ENCODE results near the gene MPDU1.
"Not testable (repeated sequence)": the region's sequence is repeated elsewhere in the genome, so short reads cannot be mapped to it uniquely, and the experiment has no call there.

The MPDU1 gene

GRCh38 chr17:7582396-7583252 is 1.0 kb upstream of the MPDU1 start:
- no peak for DNase-seq

GRCh38 chr17:7586673-7587419 is 3.2 kb downstream of the MPDU1 start:
- DNase-seq, result peak; percentile 43

GRCh38 chr17:7587420-7588151 is 3.9 kb downstream of the MPDU1 start:
- DNase-seq, result peak; percentile 96

GRCh38 chr17:7588553-7589203 is 5.0 kb downstream of the MPDU1 start:
- DNase-seq, result no peak

- DNase-seq, result peak; percentile 89
Observed at GRCh38 chr17:7589204-7589868, 5.7 kb downstream of the MPDU1 start.

- DNase-seq, result peak; percentile 90
Observed at GRCh38 chr17:7589891-7590691, 6.4 kb downstream of the MPDU1 start, which contains the start of gene SOX15. Gene SOX15, minus strand, starts transcription at chr17:7590094. Its CDS starts 418 bp downstream, at chr17:7589676.

- DNase-seq, result peak; percentile 76
Observed at GRCh38 chr17:7590743-7591142, 7.1 kb downstream of the MPDU1 start.

GRCh38 chr17:7591596-7591995 is 7.9 kb downstream of the MPDU1 start:
- DNase-seq, result no peak

GRCh38 chr17:7592422-7593021 is 8.9 kb downstream of the MPDU1 start:
- DNase-seq, result no peak

GRCh38 chr17:7593296-7593695 is 9.6 kb downstream of the MPDU1 start:
- DNase-seq, result no peak

GRCh38 chr17:7597561-7597960 is 13.9 kb downstream of the MPDU1 start:
- not testable (repeated sequence) for DNase-seq

- no peak for DNase-seq
Observed at GRCh38 chr17:7606280-7606679, 22.6 kb downstream of the MPDU1 start.

- DNase-seq, result no peak
Observed at GRCh38 chr17:7610641-7611040, 27.0 kb downstream of the MPDU1 start.

GRCh38 chr17:7611635-7612293 is 28.1 kb downstream of the MPDU1 start:
- DNase-seq, result no peak

GRCh38 chr17:7612294-7612640 is 28.6 kb downstream of the MPDU1 start:
- DNase-seq, result peak; percentile 18

- DNase-seq, result peak; percentile 68
Observed at GRCh38 chr17:7613769-7614424, 30.2 kb downstream of the MPDU1 start.

GRCh38 chr17:7614425-7615264 is 31.0 kb downstream of the MPDU1 start, which contains the start of gene FXR2:
Gene FXR2, minus strand, starts transcription at chr17:7614897. Its CDS starts 365 bp downstream, at chr17:7614532.
- DNase-seq, result peak; percentile 100

GRCh38 chr17:7615265-7615747 is 31.7 kb downstream of the MPDU1 start:
- DNase-seq, result no peak

GRCh38 chr17:7618608-7619007 is 35.0 kb downstream of the MPDU1 start:
- DNase-seq, result no peak

All from EL (cell line).